H1 (cell line): ENCODE data around the gene LRRC28. TPM values are rescaled to one million over a fixed set of nuclear protein-coding genes. Genes with fewer than 3 reads are reported as not detected.

Experiments used
- CTCF ChIA-PET: fragments of 300-600 bp; sonication (Branson Sonifier 250); formaldehyde crosslinking; loops from one replicate; lab custom pipeline; 2021; ENCODE audit not compliant: partially characterized antibody; lab: Charles Lee
- POLR2A ChIA-PET: fragments of 300-600 bp; sonication (Branson Sonifier 250); formaldehyde crosslinking; loops from one replicate; lab custom pipeline; 2021; ENCODE audit warnings: inconsistent platforms; ENCODE audit not compliant: partially characterized antibody; lab: Charles Lee
- DNase-seq, 2 experiments: peaks; one replicate each; pipeline versions ENCODE4 v3.0.0 to v3.0.0-alpha.2; 2010 to 2022; ENCODE audit warnings: low spot score in 2 of 2, low read depth in 1 of 2, mixed read lengths in 1 of 2
- FAIRE-seq: peaks from 2 replicates; lab custom pipeline; 2011; peaks lifted over from hg19 to GRCh38; lab: Jason Lieb, UNC
- H2AFZ ChIP-seq: 2 replicates; pipeline ENCODE4 v1.8.1; 2012; ENCODE audit warnings: low read length, inconsistent platforms
- H2AK5ac ChIP-seq: 2 replicates; pipeline ENCODE4 v1.6.1; 2013; ENCODE audit warnings: low read depth, low read length
- H2BK120ac ChIP-seq: replicated peaks from 2 replicates; pipeline ENCODE3; 2013; ENCODE audit warnings: low read depth, low read length, inconsistent platforms
- H2BK12ac ChIP-seq: 2 replicates; pipeline ENCODE4 v1.6.1; 2013; ENCODE audit warnings: low read depth, low read length
- H2BK15ac ChIP-seq: 2 replicates; pipeline ENCODE4 v1.6.1; 2013; ENCODE audit warnings: low read length
- H2BK20ac ChIP-seq: 2 replicates; pipeline ENCODE4 v1.6.1; 2013; ENCODE audit warnings: low read length
- H2BK5ac ChIP-seq: 2 replicates; pipeline ENCODE4 v1.6.1; 2013; ENCODE audit warnings: low read depth, low read length
- H3K14ac ChIP-seq: 2 replicates; pipeline ENCODE4 v1.6.1; 2013; ENCODE audit warnings: inconsistent platforms; ENCODE audit not compliant: insufficient read length
- H3K18ac ChIP-seq: 2 replicates; pipeline ENCODE4 v1.6.1; 2013; ENCODE audit warnings: low read length; ENCODE audit errors: extremely low read depth
- H3K23ac ChIP-seq: 2 replicates; pipeline ENCODE4 v1.6.1; 2013; ENCODE audit warnings: inconsistent platforms; ENCODE audit not compliant: insufficient read length
- H3K23me2 ChIP-seq: 2 replicates; pipeline ENCODE4 v1.6.1; 2013; ENCODE audit warnings: low read depth, low read length
- H3K27ac ChIP-seq: 2 replicates; pipeline ENCODE4 v1.6.1; 2011; ENCODE audit warnings: low read depth, low read length, inconsistent platforms
- H3K27me3 ChIP-seq, 4 experiments: replicated peaks in 1 of 4; 1 replicate in 1 of 4; 2 replicates in 3 of 4; pipeline versions ENCODE4 v1.6.1 to v1.8.1; 2011 to 2013; ENCODE audit warnings: low read length in 3 of 4, mild to moderate bottlenecking in 3 of 4, inconsistent platforms in 2 of 4, mixed read lengths in 2 of 4, moderate library complexity in 1 of 4; ENCODE audit not compliant: control insufficient read depth in 3 of 4, insufficient read depth in 3 of 4; ENCODE audit errors: extremely low read depth in 1 of 4
- H3K36me3 ChIP-seq, 4 experiments: 2 replicates each; pipeline versions ENCODE4 v1.6.1 to v1.8.1; 2011 to 2013; ENCODE audit warnings: mild to moderate bottlenecking in 4 of 4, low read length in 3 of 4, moderate library complexity in 2 of 4, control low read depth in 1 of 4, inconsistent platforms in 1 of 4; ENCODE audit not compliant: insufficient read depth in 4 of 4, control insufficient read depth in 2 of 4
- H3K4ac ChIP-seq: replicated peaks from 2 replicates; pipeline ENCODE3; 2013; ENCODE audit warnings: low read length, low read depth, mixed read lengths, inconsistent platforms; ENCODE audit not compliant: insufficient read length
- H3K4me1 ChIP-seq, 4 experiments: replicated peaks in 1 of 4; 1 replicate in 1 of 4; 2 replicates in 3 of 4; pipeline versions ENCODE4 v1.6.1 to v1.8.1; 2011 to 2013; ENCODE audit warnings: low read length in 3 of 4, inconsistent platforms in 2 of 4, mixed read lengths in 1 of 4; ENCODE audit not compliant: insufficient read depth in 4 of 4, control insufficient read depth in 3 of 4
- H3K4me2 ChIP-seq, 2 experiments: 2 replicates each; pipeline versions ENCODE4 v1.6.1 to v1.8.1; 2011 to 2013; ENCODE audit warnings: low read depth in 2 of 2, low read length in 2 of 2, control low read depth in 1 of 2, inconsistent platforms in 1 of 2, mild to moderate bottlenecking in 1 of 2; ENCODE audit not compliant: insufficient read depth in 1 of 2
- H3K4me3 ChIP-seq, 4 experiments: fragments of 200-600, 300-600 bp in 1 of 4; sonication (generic), shearing (Covaris generic), sonication (Bioruptor Twin) in 1 of 4; 2 replicates each; pipeline versions ENCODE4 v1.5.1 to v1.8.1; 2011 to 2016; ENCODE audit warnings: low read length in 4 of 4, low read depth in 3 of 4, control low read depth in 2 of 4, inconsistent platforms in 2 of 4, mild to moderate bottlenecking in 2 of 4, mixed read lengths in 1 of 4, moderate library complexity in 1 of 4; ENCODE audit not compliant: insufficient read depth in 2 of 4; ENCODE audit errors: extremely low read depth in 1 of 4
- H3K56ac ChIP-seq: replicated peaks from 2 replicates; pipeline ENCODE3; 2013; ENCODE audit warnings: low read depth, mild to moderate bottlenecking, mixed read lengths, low read length, inconsistent platforms; ENCODE audit not compliant: insufficient read length
- H3K79me1 ChIP-seq: 2 replicates; pipeline ENCODE4 v1.6.1; 2013; ENCODE audit warnings: low read depth, low read length, control low read depth
- H3K79me2 ChIP-seq, 2 experiments: 2 replicates each; pipeline versions ENCODE4 v1.6.1 to v1.8.1; 2012 to 2013; ENCODE audit warnings: low read length in 2 of 2, mild to moderate bottlenecking in 2 of 2, inconsistent platforms in 1 of 2; ENCODE audit not compliant: insufficient read depth in 2 of 2, control insufficient read depth in 1 of 2
- H3K9ac ChIP-seq, 4 experiments: replicated peaks in 1 of 4; 1 replicate in 1 of 4; 2 replicates in 3 of 4; pipeline versions ENCODE4 v1.6.1 to v1.8.1; 2011 to 2013; ENCODE audit warnings: low read depth in 3 of 4, low read length in 3 of 4, control low read depth in 2 of 4, mild to moderate bottlenecking in 2 of 4, moderate library complexity in 2 of 4, inconsistent platforms in 1 of 4; ENCODE audit errors: extremely low read depth in 1 of 4
- H3K9me3 ChIP-seq, 2 experiments: 2 replicates each; pipeline versions ENCODE4 v1.6.1 to v1.8.1; 2012 to 2013; ENCODE audit warnings: mild to moderate bottlenecking in 2 of 2, moderate library complexity in 2 of 2, control low read depth in 1 of 2, inconsistent platforms in 1 of 2, low read depth in 1 of 2, low read length in 1 of 2, mixed read lengths in 1 of 2; ENCODE audit not compliant: insufficient read depth in 2 of 2
- H4K20me1 ChIP-seq, 2 experiments: replicated peaks in 1 of 2; 2 replicates each; pipeline versions ENCODE3 to v1.8.1; 2011 to 2013; ENCODE audit warnings: inconsistent platforms in 2 of 2, low read length in 2 of 2, mild to moderate bottlenecking in 1 of 2; ENCODE audit not compliant: insufficient read depth in 2 of 2, control insufficient read depth in 1 of 2
- H4K5ac ChIP-seq: 2 replicates; pipeline ENCODE4 v1.6.1; 2013; ENCODE audit warnings: low read length, low read depth, mixed read lengths, inconsistent platforms; ENCODE audit not compliant: insufficient read length
- H4K8ac ChIP-seq: 2 replicates; pipeline ENCODE4 v1.8.0; 2013; ENCODE audit warnings: mild to moderate bottlenecking, moderate library complexity, low read length, inconsistent platforms; ENCODE audit not compliant: insufficient read depth; ENCODE audit errors: extremely low read depth
- H4K91ac ChIP-seq: replicated peaks from 2 replicates; pipeline ENCODE3; 2013; ENCODE audit warnings: low read length, mixed read lengths, inconsistent platforms; ENCODE audit not compliant: insufficient read length
- BRCA1 ChIP-seq: IDR thresholded peaks from 2 replicates; pipeline ENCODE4 v1.6.1; 2012; ENCODE audit warnings: low read depth, low read length, improper control_type of control experiment
- CEBPB ChIP-seq: IDR thresholded peaks from 2 replicates; pipeline ENCODE4 v1.6.1; 2012; ENCODE audit warnings: low read depth, low read length
- RBBP5 ChIP-seq: IDR thresholded peaks from 2 replicates; pipeline ENCODE4 v1.7.1; 2012; ENCODE audit warnings: low read depth, mild to moderate bottlenecking, inconsistent platforms, low read length, moderate library complexity, borderline replicate concordance
- ZNF274 ChIP-seq: IDR thresholded peaks from 2 replicates; pipeline ENCODE4 v1.7.0; 2012; ENCODE audit warnings: low read length, borderline replicate concordance; ENCODE audit errors: extremely low read depth
- WGBS, 2 experiments: shearing (Covaris generic) in 1 of 2; methylation state at CpG; one replicate each; pipeline versions ENCODE4 v1.1.6 to v1.1.7; 2013 to 2015; ENCODE audit warnings: low lambda C conversion rate in 2 of 2, mixed read lengths in 2 of 2, inconsistent platforms in 1 of 2, low coverage in 1 of 2, missing lambda C conversion rate in 1 of 2; ENCODE audit not compliant: insufficient replicate concordance in 2 of 2, insufficient coverage in 1 of 2, insufficient read length in 1 of 2; ENCODE audit errors: extremely low coverage in 1 of 2, missing lambda C conversion rate in 1 of 2; 5-methylcytosine and 5-hydroxymethylcytosine counted together
- polyA plus RNA-seq, 7 experiments: library from polyadenylated mRNA; depleted of rRNA in 3 of 7; stranded (reverse) in 5 of 7; unstranded in 2 of 7; fragments of >200 nt in 5 of 7; fragments of 200-250 nt in 2 of 7; gene quantifications; 1 replicate in 5 of 7; 2 replicates in 1 of 7; 4 replicates in 1 of 7; pipeline versions ENCODE4 v1.2.1 to v1.2.3, GENCODE V29; 2011 to 2013; ENCODE audit warnings: missing spikeins in 2 of 7, mixed read lengths in 2 of 7
- total RNA-seq: library from RNA; stranded (reverse); fragmentation: NEBNext Ultra II Directional; extraction: Animal tissue kit (Norgen Biotek cat#: 25700); gene quantifications from 2 replicates; pipeline ENCODE4 v1.2.1, GENCODE V29; 2021

The LRRC28 gene
- total and polyA plus RNA-seq, 2 of the 8 experiments (the other 6 are each of a cell fraction or from before 2014, with no cell fraction given), result 20.2 to 23.3 TPM

DNA sequence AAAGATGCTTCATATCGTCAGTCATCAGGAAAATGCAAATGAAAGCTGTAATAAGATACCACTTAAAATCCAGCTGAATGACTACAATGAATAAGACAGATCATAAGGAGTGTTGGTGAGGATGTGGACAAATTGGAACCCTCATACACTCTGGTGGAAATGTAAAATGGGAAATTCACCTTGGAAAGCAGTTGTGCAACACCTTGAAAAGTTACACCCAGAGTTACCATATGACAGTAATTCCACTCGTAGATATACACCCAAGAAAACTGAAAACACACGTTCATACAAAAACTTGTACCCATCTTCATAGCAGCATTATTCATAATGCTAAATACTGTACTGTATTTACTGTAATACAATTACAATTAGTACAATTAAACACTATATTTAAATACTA lies 4.2 kb upstream of the LRRC28 start:
- WGBS, 2 experiments, result 85% methylated on average over 3 of the region's 3 CpGs; no CpG with 5 or more reads in 1 of the 2 experiments
- H3K9ac ChIP-seq, result no peak overlapping the region
- peaks cover 5% of the 10 kb centered on the region; the same call in 1 of the 2 replicates for H3K23me2 ChIP-seq
- H3K79me2 ChIP-seq, result peaks cover 0 to 24% of the 10 kb centered on the region in 2 experiments; a peak in 2 of 4 replicates
- no peak overlapping the region for H3K4me3 ChIP-seq
- H3K27me3 ChIP-seq, result no peaks in the 10 kb centered on the region
- POLR2A ChIA-PET, result interaction anchor here (0.6 kb wide), 1 partner anchor 61 kb away, joined by 3 read pairs; no protein-coding TSS in a partner anchor
- no peak overlapping the region for H2BK20ac ChIP-seq
- no peaks in the 10 kb centered on the region for H3K9me3 ChIP-seq
- peaks cover 0 to 1% (median under 1%) of the 10 kb centered on the region in 4 experiments; a peak in 4 of 7 replicates for H3K4me1 ChIP-seq
- no peak for FAIRE-seq
- H4K8ac ChIP-seq, result no peak overlapping the region
- H3K36me3 ChIP-seq, result no peaks in the 10 kb centered on the region; a peak in 2 of 8 replicates
- no peak overlapping the region for H2BK5ac ChIP-seq
- peaks cover 4% of the 10 kb centered on the region; the same call in 1 of the 2 replicates for H3K79me1 ChIP-seq
- H3K14ac ChIP-seq, result no peak overlapping the region
- no peak overlapping the region for H3K18ac ChIP-seq
- H4K5ac ChIP-seq, result no peak overlapping the region
- no peak for TF ChIP-seq ZNF274
- no peak for TF ChIP-seq BRCA1
- no peak for TF ChIP-seq CEBPB
- TF ChIP-seq RBBP5, result no peak
- H2AFZ ChIP-seq, result no peak overlapping the region
- H4K91ac ChIP-seq, result no peak overlapping the region
- CTCF ChIA-PET, result interaction anchor here (0.7 kb wide), 1 partner anchor 312 kb away, joined by 6 read pairs; no protein-coding TSS in a partner anchor
- no peak overlapping the region for H3K4me2 ChIP-seq
- H4K20me1 ChIP-seq, result no peaks in the 10 kb centered on the region
- H2BK12ac ChIP-seq, result no peak overlapping the region
- no peak overlapping the region for H3K56ac ChIP-seq
- DNase-seq, result no peak
- H3K4ac ChIP-seq, result no peak overlapping the region
- no peak overlapping the region for H2BK120ac ChIP-seq
- no peak overlapping the region for H2AK5ac ChIP-seq
- no peak overlapping the region for H3K23ac ChIP-seq
- no peak overlapping the region for H3K27ac ChIP-seq
- H2BK15ac ChIP-seq, result no peak overlapping the region
